OCI-LY3 (cell line): ENCODE measurements around the gene MUC20.

Source experiments
- CTCF ChIP-seq: fragments of 200-600, 300-600 bp; sonication (generic); IDR thresholded peaks from 2 replicates; pipeline ENCODE4 v1.5.1; 2014; ENCODE audit warnings: antibody characterized with exemption, low read length, low read depth
- EZH2phosphoT487 ChIP-seq: fragments of 200-600 bp; shearing (Covaris generic); IDR thresholded peaks from 2 replicates; pipeline ENCODE4 v1.6.1; 2018; ENCODE audit warnings: antibody characterized with exemption, mixed run types, low read depth

DNA sequence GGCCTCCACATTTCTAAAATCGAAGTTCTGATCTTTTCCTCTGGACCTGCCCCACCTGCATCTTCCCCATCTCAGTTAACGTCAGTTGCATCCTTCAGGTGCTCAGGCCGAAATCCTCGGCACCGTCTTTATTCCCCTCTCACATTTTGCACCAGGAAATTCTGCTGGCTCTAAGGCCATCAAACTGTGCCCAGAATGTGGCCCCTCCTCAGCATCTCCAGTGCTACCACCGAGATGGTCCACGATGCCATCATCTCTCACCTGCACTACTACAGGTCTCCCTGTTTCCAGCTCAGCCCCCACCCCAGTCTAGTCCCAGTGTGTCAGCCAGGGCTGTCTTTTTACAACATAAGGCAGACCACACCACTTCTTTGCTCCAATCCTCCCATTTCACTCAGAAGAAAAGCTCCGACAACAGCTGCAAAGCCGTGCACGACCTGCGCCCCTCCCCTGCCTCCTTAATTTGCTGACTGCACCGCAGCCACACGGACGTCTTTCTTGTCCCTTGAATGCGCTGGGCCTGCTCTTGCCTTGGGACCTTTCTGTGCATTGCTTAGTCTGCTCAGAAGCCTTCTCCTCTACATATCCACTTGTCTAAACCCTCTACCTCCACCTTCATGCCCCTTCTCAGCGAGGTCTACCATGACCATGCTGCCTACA lies 14.4 kb downstream of the MUC20 start:
- TF ChIP-seq EZH2phosphoT487 (no peak), CTCF (no peak)
